Activated naive CD4-positive, alpha-beta T cell treated with anti-CD3 and anti-CD28 coated beads, Interleukin-2, amount 10 ng/mL, durations not matched to agents 7 days and 5 days (primary cell): Measurements from ENCODE around the gene CPAMD8.
"Not testable (repeated sequence)": the region's sequence is repeated elsewhere in the genome, so short reads cannot be mapped to it uniquely, and the experiment has no call there.

Source experiments
- CTCF ChIA-PET: fragments of 350-600 bp; sonication (Branson Sonifier 250); formaldehyde crosslinking; loops from one replicate; lab custom pipeline; 2021; ENCODE audit warnings: antibody characterized with exemption; lab: Charles Lee
- DNase-seq: peaks from one replicate; pipeline ENCODE4 v3.0.0-alpha.2; 2020
- H3K27ac Mint-ChIP-seq: one replicate; pipeline ENCODE4 v1.8.0; 2021; ENCODE audit warnings: mild to moderate bottlenecking, moderate library complexity, mixed read lengths
- H3K27me3 Mint-ChIP-seq: one replicate; pipeline ENCODE4 v1.8.0; 2021; ENCODE audit warnings: mild to moderate bottlenecking, mixed read lengths
- H3K36me3 Mint-ChIP-seq: one replicate; pipeline ENCODE4 v1.8.0; 2021; ENCODE audit warnings: mixed read lengths
- H3K4me1 Mint-ChIP-seq: one replicate; pipeline ENCODE4 v1.8.0; 2021; ENCODE audit warnings: mixed read lengths
- H3K4me3 Mint-ChIP-seq: one replicate; pipeline ENCODE4 v1.8.0; 2021; ENCODE audit warnings: mild to moderate bottlenecking, moderate library complexity, mixed read lengths
- H3K9me3 Mint-ChIP-seq: one replicate; pipeline ENCODE4 v1.8.0; 2021; ENCODE audit warnings: mixed read lengths

Gene CPAMD8

DNA sequence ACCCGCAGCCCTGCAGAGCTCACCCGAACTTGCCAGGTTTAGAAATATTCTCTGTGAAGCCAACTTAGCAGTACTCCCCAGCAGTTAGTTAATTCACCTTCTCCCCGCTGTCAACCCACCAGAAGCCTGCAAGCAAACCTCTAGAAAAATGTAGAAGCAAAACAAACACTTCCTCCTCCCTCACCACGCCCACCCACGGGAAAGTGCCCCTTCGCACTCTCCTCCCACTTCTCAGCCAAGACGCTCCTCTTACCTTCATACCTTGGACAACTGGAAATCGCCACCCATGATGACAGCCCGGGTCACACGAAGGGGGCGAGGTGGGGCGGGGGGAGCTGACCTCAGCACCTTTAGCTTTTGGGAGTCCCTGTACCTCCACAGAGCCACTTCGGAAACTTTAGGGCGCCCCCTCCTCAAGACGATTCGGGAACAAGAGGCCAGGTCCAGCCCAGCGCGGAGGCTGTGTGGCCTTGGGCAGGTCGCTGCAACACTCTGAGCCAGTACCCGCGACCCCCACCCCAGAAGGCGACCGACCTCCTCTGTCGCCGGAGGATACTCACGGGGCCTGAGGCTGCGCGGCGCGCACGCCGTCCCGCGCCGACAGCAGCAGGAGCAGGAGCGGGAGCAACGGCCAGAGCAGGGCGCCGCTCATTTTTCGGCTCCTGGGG, 485 bp downstream of the CPAMD8 start:
- H3K27me3 Mint-ChIP-seq = peaks cover 82% of the 10 kb centered on the region
- no peak overlapping the region for H3K27ac Mint-ChIP-seq
- peak overlapping the region; percentile 40 for H3K4me3 Mint-ChIP-seq
- CTCF ChIA-PET = no interaction called here
- DNase-seq = peak; percentile 32
- peaks cover 22% of the 10 kb centered on the region for H3K9me3 Mint-ChIP-seq
- peaks cover 12% of the 10 kb centered on the region for H3K36me3 Mint-ChIP-seq
- peaks cover 9% of the 10 kb centered on the region for H3K4me1 Mint-ChIP-seq

DNA sequence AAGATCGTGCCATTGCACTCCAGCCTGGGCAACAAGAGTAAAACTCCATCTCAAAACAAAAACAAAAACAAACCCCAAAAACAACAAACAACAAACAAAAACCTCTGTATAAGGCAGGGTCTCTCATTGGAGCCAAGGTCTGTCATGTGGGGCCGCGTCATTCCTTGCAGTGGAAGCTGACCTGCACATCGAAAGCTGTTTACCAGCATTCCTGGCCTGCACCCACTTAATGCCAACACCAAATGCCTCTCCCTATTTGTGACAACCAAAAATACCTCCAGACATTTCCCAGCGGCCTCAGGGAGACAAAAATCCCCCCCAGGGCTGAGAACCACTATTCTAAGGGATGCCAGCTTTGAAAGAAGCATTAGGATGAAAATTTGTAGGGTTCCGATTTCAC, 1.2 kb downstream of the CPAMD8 start:
- Mint-ChIP-seq H3K36me3 (peaks cover 12% of the 10 kb centered on the region), H3K4me1 (peaks cover 9% of the 10 kb centered on the region), H3K27ac (no peak overlapping the region), H3K9me3 (peaks cover 25% of the 10 kb centered on the region), H3K4me3 (no peak overlapping the region), H3K27me3 (peaks cover 87% of the 10 kb centered on the region)
- no peak for DNase-seq
- CTCF ChIA-PET = no interaction called here

DNA sequence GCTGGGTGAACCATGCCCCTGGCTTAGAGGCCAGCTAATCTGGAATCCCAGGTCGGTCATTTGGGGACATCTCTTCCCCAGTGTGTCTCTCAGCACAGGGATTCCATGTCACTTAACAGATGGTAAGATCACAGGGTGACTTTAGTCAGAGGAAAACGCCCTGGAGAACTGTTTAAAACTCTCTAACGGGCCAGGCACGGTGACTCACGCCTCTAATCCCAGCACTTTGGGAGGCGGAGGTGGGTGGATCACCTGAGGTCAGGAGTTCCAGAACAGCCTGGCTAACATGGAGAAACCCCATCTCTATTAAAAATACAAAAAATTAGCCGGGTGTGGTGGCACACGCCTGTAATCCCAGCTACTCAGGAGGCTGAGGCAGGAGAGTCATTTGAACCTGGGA, 1.7 kb downstream of the CPAMD8 start:
- H3K27ac Mint-ChIP-seq, CTCF ChIA-PET, DNase-seq, H3K4me1 Mint-ChIP-seq, H3K4me3 Mint-ChIP-seq: not testable (repeated sequence)
- H3K9me3 Mint-ChIP-seq = peaks cover 25% of the 10 kb centered on the region
- H3K27me3 Mint-ChIP-seq = peaks cover 83% of the 10 kb centered on the region
- peaks cover 12% of the 10 kb centered on the region for H3K36me3 Mint-ChIP-seq

DNA sequence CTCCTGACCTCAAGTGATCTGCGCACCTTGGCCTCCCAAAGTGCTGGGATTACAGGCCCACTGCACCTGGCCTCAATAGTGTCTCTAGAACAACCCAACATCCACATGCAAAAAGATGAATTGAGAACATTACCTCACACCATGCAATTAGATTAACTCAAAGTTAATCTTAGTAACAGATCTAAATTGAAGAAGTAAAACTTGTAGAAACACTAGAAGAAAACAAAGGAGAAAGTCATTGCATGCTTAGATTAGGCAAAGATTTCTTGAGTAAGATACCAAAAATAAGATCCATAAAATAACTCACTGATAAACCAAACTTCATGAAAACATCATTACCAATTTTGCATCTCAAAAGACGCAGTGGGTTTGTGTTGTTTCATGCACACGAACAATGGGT, 2.8 kb downstream of the CPAMD8 start:
- peaks cover 9% of the 10 kb centered on the region for H3K4me1 Mint-ChIP-seq
- H3K9me3 Mint-ChIP-seq = peaks cover 25% of the 10 kb centered on the region
- H3K27me3 Mint-ChIP-seq = peaks cover 72% of the 10 kb centered on the region
- H3K36me3 Mint-ChIP-seq = peaks cover 11% of the 10 kb centered on the region
- CTCF ChIA-PET = no interaction called here
- H3K27ac Mint-ChIP-seq = no peak overlapping the region
- no peak overlapping the region for H3K4me3 Mint-ChIP-seq
- DNase-seq = no peak

DNA sequence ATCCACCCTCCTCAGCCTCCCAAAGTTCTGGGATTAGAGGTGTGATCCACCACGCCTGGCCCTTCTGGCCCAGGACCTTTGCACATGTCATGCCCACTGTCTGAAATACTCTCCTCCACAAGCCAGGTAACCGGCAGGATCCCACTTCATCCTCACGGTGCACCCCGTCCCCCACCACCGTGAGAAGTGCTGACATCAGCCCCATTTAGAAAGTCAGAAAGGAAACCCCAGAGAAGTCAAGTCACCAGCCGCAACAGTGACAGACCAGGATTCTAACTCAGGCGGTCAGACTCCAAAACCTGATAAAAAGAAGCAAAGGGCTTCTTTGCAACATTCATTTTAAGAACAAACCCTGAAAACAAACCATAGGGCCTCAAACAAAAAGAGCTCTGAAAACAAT, 3.9 kb downstream of the CPAMD8 start:
- H3K9me3 Mint-ChIP-seq = peaks cover 25% of the 10 kb centered on the region
- H3K27ac Mint-ChIP-seq = no peak overlapping the region
- H3K4me3 Mint-ChIP-seq = no peak overlapping the region
- CTCF ChIA-PET = no interaction called here
- peaks cover 61% of the 10 kb centered on the region for H3K27me3 Mint-ChIP-seq
- H3K36me3 Mint-ChIP-seq = peaks cover 11% of the 10 kb centered on the region
- no peak for DNase-seq
- peaks cover 9% of the 10 kb centered on the region for H3K4me1 Mint-ChIP-seq

DNA sequence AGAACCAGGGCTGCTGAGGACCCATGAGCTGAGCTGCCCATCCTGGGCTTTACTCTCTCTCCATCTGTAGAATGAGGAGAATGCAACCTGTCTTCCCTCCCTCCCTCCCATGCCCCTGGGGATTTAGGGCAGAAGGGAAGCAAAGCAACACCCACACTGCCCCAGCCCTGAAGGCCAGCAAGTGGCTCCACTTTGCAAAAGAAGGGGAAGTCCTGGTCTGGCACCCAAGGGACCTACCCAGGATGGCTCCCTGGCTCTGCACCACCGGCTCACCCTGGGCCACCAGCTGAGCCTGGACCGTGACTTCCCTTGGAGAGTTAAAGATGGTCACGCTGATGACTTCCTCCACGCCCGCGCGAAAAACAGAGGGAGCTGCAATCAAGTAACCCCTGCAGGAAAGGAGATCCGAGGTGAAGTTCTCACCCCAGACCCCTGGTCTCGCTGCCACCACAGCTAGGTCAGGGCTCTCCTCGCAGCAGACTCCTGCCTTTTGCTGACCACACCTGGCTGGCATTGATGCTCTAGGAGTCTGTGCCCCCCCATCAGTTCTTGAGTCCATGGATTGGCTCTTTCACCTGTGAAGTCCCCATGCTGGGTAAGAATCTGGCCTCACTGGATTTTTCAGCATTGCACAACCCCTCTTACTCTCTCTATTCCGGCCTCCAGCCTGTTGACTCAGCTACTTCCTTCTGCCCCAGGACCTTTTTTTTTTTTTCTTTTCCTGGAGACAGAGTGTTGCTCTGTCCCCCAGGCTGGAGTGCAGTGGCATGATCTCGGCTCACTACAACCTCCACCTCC, 4.6 kb downstream of the CPAMD8 start:
- Mint-ChIP-seq H3K27ac (no peak overlapping the region), H3K27me3 (peaks cover 54% of the 10 kb centered on the region), H3K4me1 (peaks cover 5% of the 10 kb centered on the region), H3K4me3 (no peak overlapping the region), H3K9me3 (peaks cover 25% of the 10 kb centered on the region), H3K36me3 (peaks cover 11% of the 10 kb centered on the region)
- CTCF ChIA-PET = no interaction called here
- DNase-seq = no peak

DNA sequence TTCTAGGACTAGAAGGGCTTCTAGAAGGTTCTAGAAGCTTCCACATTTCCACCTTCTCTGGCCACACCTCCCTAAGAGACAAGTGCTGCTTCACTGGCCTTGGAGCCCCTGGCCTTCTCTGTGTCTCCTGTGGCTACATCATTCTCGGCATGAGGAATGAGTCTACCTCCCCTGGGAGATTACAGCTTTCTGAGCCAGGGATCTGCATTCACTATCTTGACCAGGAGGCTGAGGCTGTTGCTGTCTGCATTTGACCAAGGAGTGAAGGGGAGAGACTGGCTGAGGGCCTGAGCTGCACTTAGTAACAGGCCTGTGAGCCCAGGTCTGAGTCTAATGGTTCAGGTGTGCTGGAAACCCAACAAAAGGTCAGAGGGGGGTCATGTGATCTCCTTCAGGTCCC, 5.3 kb downstream of the CPAMD8 start:
- Mint-ChIP-seq H3K36me3 (peaks cover 11% of the 10 kb centered on the region), H3K9me3 (peaks cover 25% of the 10 kb centered on the region), H3K4me3 (no peak overlapping the region), H3K4me1 (peaks cover 5% of the 10 kb centered on the region), H3K27ac (no peak overlapping the region), H3K27me3 (peaks cover 56% of the 10 kb centered on the region)
- CTCF ChIA-PET = interaction anchor here (0.6 to 0.9 kb wide), 2 partner anchors 249 to 251 kb away, joined by 3 to 5 read pairs; no protein-coding TSS in a partner anchor
- DNase-seq = no peak

DNA sequence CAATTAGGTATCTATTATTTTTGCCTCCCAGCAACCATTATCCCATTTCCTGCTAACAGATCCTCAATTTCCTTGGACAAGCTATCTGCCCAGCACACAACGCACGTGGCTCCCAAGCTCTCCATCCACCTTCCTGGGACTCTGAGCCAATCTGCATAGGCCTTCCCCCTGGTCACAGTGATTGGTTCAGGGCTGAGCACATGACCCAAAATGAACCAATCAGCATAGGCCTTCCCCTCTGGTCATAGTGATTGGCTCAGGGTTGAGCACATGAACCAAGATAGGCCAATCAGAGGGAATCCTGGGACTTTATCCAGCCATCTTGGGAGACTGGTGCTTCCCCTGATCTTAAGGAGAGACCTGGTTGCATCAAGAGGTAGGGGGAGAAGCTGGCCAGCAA, 5.8 kb downstream of the CPAMD8 start:
- H3K9me3 Mint-ChIP-seq = peaks cover 25% of the 10 kb centered on the region
- CTCF ChIA-PET = interaction anchor here (0.6 to 0.9 kb wide), 2 partner anchors 249 to 250 kb away, joined by 3 to 5 read pairs; no protein-coding TSS in a partner anchor
- peaks cover 11% of the 10 kb centered on the region for H3K36me3 Mint-ChIP-seq
- H3K27me3 Mint-ChIP-seq = peaks cover 53% of the 10 kb centered on the region
- H3K4me1 Mint-ChIP-seq = peaks cover 1% of the 10 kb centered on the region
- no peak for DNase-seq
- no peak overlapping the region for H3K27ac Mint-ChIP-seq
- H3K4me3 Mint-ChIP-seq = no peak overlapping the region

DNA sequence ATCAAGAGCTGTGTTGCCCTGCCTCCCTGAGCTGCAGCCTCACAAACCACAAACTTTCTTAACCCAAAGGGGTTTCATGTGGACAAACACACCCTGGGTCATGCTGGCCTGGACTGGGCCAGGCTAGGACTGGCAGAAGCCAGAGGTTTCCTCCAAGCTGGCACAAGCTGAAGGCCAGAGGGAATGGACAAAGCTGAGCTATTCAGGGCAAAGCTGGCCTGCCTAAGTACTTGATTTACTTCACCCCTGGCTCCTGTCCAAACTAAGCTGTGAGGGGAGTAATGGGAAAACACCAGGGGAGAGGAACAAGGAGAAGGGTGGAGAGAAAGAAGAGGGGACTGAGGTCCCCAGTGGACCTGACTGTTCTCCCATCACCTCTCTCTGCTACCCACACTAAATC, 6.2 kb downstream of the CPAMD8 start:
- no peaks in the 10 kb centered on the region for H3K4me1 Mint-ChIP-seq
- H3K27me3 Mint-ChIP-seq = peaks cover 53% of the 10 kb centered on the region
- no peak overlapping the region for H3K4me3 Mint-ChIP-seq
- H3K36me3 Mint-ChIP-seq = peaks cover 11% of the 10 kb centered on the region
- H3K27ac Mint-ChIP-seq = no peak overlapping the region
- H3K9me3 Mint-ChIP-seq = peaks cover 25% of the 10 kb centered on the region
- no peak for DNase-seq
- CTCF ChIA-PET = no interaction called here

DNA sequence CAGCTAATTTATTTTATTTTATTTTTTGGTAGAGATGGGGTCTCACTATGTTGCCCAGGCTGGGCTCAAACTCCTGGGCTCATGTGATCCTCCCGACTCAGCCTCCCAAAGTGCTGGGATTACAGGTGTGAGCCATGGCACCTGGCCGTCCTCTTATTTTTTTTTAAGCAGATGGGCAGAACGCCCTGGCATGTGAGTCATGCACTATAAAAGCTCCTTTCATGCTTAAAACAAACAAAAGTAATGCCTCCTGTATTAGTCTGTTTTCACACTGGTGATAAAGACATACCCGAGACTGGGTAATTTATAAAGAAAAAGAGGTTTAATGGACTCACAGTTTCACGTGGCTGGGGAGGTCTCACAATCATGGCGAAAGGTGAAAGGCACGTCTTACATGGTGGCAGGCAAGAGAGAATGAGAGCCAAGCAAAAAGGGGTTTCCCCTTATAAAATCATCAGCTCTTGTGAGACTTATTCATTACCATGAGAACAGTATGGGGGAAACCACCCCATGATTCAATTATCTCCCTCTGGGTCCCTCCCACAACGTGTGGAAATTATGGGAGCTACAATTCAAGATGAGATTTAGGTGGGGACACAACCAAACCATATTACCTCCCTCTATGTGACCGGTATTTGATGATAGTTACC, 12.3 kb downstream of the CPAMD8 start:
- H3K9me3 Mint-ChIP-seq, H3K4me1 Mint-ChIP-seq, DNase-seq, H3K36me3 Mint-ChIP-seq, CTCF ChIA-PET, H3K4me3 Mint-ChIP-seq, H3K27ac Mint-ChIP-seq: not testable (repeated sequence)
- H3K27me3 Mint-ChIP-seq = peaks cover 25% of the 10 kb centered on the region

DNA sequence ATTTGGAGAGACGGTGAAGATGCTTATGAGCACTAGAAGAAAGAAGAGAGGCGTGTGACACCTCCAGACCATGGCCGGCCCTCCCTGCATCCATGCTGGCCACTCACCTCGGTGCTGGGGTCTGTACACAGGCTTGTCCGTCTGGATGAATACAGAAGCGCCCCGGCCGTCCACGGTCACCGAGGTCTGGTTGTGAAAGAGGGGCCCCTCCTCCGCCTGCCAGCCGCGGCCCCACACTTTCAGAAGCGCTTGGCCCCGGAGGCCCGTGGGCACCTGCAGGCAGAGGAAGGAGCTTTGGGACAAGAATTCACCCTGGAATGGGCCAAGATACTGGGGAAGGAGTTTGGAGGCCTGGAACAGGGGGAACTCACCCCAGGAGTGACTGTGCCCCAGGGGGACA, 15.1 kb downstream of the CPAMD8 start:
- no peak for DNase-seq
- no peak overlapping the region for H3K4me3 Mint-ChIP-seq
- no peak overlapping the region for H3K27ac Mint-ChIP-seq
- peaks cover 1% of the 10 kb centered on the region for H3K9me3 Mint-ChIP-seq
- peaks cover 42% of the 10 kb centered on the region for H3K27me3 Mint-ChIP-seq
- H3K4me1 Mint-ChIP-seq = no peaks in the 10 kb centered on the region
- CTCF ChIA-PET = no interaction called here
- no peaks in the 10 kb centered on the region for H3K36me3 Mint-ChIP-seq

DNA sequence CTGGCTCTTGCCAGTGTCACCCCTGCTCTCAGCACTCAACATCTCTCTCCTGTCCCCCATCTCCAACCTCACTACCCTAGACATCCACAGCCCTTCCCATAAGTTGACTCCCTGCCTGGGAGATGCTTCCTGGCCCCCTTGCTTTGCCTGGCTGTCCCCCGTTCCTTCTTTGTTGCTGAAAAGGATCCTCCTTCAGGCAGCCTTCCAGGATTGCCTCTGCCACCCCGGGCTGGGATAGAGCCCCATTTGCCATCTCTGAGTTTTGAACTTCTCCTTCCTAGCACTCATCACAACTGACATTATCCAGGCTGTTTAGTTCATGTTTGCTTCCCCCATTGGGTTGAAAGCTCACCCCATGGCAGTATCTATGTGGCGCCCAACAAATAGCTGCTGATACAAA, 20.0 kb downstream of the CPAMD8 start:
- no peak overlapping the region for H3K27ac Mint-ChIP-seq
- H3K36me3 Mint-ChIP-seq = no peaks in the 10 kb centered on the region
- no peak for DNase-seq
- CTCF ChIA-PET = no interaction called here
- H3K27me3 Mint-ChIP-seq = peaks cover 57% of the 10 kb centered on the region
- no peak overlapping the region for H3K4me3 Mint-ChIP-seq
- peaks cover 19% of the 10 kb centered on the region for H3K4me1 Mint-ChIP-seq
- peaks cover 1% of the 10 kb centered on the region for H3K9me3 Mint-ChIP-seq

DNA sequence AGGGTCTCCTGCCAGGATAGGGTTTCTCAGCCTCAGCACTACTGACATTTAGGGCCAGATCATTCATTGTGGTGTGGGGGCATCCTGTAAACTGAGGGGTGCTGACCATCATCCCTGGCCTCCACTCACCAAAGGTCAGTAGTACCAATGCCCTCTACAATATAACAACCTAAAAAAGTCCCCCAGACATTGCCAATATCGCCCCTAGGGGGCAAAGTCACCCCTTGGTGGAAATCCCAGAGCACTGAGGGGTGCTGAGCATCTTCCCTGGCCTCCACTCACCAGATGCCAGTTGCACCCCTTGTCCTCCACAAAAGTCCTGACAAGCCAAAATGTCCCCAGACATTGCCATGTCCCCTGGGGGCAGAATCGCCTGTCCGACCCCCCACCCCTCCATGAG, 21.6 kb downstream of the CPAMD8 start:
- no peak overlapping the region for H3K4me3 Mint-ChIP-seq
- no peak for DNase-seq
- peaks cover 1% of the 10 kb centered on the region for H3K9me3 Mint-ChIP-seq
- H3K4me1 Mint-ChIP-seq = peaks cover 33% of the 10 kb centered on the region
- peaks cover 1% of the 10 kb centered on the region for H3K36me3 Mint-ChIP-seq
- H3K27me3 Mint-ChIP-seq = peaks cover 49% of the 10 kb centered on the region
- CTCF ChIA-PET = no interaction called here
- H3K27ac Mint-ChIP-seq = no peak overlapping the region

DNA sequence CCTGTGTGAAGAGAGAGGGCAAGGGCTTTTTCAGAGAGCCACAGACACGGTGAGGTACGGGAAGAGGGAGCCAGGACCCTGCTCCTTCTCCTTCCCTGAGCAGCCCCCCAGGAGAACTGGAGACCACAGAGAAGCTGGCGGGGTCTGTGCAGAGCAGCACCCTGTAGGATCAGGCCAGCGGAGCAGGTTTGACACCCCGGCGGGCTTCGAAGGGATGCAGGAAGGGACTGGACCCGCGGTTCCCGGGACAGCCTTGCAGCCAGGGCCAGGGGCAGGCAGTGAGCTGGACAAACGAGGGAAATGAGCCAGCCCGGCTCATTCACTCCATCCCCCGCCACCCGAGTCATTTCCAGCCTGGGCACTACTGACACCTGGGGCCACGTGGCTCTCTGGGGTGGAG, 22.2 kb downstream of the CPAMD8 start:
- no peak overlapping the region for H3K27ac Mint-ChIP-seq

More for the DNA sequence above, 22.2 kb downstream of the CPAMD8 start:
- no peak for DNase-seq
- Mint-ChIP-seq H3K4me3 (no peak overlapping the region), H3K36me3 (peaks cover 1% of the 10 kb centered on the region), H3K4me1 (peaks cover 33% of the 10 kb centered on the region), H3K27me3 (peaks cover 48% of the 10 kb centered on the region), H3K9me3 (peaks cover 1% of the 10 kb centered on the region)
- CTCF ChIA-PET = no interaction called here
